HG02938 (cell line): ENCODE measurements around the gene MINDY4B.
A peak's percentile ranks its signal among the peaks of the same experiment; 100 is the strongest.

Experiments
- ATAC-seq: cut with Tn5 transposase; IDR thresholded peaks from one replicate; pipeline ENCODE4 v1.9.1; 2021; ENCODE audit warnings: mild to moderate bottlenecking, moderate library complexity; ENCODE audit not compliant: unreplicated experiment

The MINDY4B gene

DNA sequence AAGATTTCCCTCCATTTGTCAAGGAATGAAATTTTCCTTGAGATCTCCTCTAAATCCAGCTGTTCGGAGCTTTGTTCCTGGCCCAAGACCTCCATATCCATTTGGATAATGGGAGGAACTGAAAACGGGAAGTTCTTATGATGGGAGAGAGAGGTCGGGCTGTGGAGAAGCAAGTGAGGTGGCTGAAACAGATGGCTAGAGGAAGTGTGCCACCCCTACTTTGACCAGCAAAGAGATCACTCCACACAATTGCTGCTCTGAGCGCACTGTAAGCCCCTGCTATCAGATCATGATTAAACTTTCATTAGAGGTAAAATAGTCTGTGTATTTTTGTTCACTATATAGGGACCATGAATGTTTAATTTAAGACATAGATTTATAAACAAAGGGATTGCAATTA lies at the start of gene MINDY4B:
MINDY4B (minus strand) TSS at position 101 of the 400 bp plus-strand sequence; CDS start at position 101, 0 bp downstream.
- ATAC-seq: no peak

DNA sequence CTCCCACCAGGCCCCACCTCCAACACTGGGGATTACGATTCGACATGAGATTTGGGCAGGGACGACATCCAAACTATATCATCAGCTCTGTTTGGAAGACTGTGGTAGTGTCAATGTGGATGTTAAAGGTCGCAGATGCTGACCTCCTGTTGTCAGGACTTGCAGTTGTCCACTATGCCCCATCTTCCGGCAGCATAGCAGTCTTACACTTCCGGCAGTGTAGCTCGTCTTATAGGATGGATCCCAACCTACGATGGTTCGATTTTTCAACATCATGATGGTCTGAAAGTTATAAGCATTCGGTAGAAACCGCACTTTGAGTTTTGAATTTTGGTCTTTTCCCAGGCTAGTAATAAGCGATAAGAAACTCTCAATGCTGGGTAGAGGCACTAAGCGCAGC lies 46.7 kb upstream of the MINDY4B start:
- ATAC-seq: no peak

DNA sequence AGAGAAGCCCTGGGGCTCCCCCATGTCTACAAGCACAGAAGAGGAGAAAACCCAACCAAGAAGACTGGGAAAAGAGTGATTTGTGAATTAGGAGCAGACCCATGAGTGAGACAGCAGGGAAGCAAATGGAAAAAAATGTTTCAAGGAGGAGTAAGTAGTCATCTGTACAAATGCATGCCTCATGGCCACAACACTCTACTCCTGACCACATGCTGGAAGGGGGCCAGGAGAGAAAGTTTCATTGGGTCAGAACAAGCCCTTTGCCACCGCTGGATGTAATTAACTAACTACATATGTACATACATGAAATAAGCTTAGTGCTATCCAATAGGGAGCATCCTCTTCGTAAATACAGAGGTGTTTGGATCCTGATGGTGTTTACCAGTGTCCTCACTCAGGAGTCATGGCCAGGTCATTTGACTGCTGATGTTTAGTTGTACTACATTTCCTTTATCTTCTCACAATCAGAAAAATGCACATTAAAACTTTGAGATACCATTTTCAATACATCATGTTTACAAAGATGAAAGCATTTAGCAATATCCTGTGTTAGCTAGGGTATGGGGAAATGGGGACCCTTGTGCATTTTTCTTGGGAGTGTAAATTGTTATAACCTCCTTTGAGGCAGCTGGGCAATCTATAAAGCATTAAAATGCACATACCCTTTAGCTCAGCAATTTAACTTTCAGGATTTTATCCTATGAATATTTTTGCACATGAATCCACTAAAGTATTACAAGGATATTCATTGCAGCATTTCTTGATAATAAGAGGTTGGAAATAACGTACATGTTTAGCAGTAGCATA lies 40.2 kb upstream of the MINDY4B start:
- no peak for ATAC-seq

DNA sequence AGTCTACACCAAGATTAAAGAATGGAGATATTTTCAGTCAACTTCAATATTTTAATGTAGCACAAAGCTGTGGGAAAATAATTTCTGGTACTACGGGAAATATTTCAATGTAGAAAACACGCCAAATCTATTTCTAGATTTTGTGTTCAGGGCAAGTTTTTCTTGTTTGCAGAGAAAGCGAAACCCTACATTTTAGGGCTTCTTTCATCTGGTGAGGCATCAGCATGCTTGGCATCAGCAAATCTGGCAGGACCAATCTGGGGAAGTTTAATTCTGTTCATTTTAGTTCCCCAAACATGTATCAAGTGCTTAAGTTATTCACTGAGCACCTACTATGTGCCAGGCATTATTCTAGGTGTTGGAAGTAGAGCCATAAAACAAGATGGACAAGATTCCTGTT lies 37.0 kb upstream of the MINDY4B start:
- no peak for ATAC-seq

DNA sequence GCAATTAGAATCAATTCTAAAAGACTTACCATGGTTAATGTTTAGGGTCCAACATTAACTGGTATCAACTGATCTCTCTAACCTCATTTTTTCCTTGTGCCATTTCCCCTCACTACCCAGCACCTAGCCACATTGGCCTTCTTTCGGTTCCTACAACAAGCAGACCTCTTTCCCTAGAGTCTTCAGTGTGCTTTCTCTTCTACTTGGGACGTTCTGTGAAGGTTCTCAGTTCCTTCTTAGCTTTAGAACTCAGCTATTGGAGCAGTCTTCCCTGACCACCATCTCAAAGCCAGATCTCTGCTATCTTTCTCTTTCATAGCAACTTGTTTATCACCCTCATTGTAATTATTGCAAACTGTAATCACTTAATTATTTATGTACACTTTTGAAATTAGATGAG lies 31.5 kb upstream of the MINDY4B start:
- ATAC-seq: peak; percentile 84

DNA sequence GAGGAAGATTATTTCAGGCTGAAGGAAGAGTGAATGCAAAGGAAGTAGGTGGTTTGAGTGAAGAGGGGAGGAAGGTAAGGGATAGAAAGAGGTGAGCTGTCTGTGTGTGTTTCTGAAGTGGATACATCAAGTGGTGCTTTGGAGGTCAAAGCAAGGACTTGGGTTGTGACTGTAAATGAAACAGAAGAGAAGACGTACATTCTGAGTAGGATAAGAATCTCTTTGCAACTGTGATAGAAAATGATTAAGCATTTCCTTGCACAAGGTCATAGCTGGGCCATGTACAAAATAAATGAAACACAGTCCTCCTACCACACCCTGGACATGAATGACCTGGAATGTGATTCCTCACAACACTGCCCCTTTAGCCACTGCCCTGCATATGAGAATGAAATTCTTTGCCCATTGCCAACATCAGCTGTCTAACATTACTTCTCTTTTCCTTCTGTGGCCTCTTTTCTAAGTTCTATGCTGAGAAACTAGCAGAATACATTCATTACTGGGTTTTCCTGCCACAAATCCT lies 28.3 kb upstream of the MINDY4B start:
- no peak for ATAC-seq

DNA sequence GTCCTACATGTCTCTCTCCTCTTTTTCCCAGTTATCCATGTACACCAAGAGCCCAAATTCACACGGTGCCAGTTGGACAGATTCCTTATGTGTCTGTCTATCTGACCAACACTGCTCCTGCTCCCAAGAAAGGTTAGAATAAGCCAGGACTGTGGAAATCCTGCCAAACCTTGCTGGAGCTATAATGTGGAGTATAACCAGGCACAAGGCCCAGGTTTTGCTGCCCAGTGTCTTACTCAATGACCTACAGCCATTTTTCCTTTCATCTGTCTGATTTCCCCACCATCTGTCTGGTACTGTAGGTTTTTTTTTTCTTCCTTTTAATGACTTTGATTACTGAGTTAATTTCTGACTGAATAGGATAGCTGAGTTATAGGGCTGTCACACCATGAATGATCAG lies 26.5 kb upstream of the MINDY4B start:
- ATAC-seq: no peak

DNA sequence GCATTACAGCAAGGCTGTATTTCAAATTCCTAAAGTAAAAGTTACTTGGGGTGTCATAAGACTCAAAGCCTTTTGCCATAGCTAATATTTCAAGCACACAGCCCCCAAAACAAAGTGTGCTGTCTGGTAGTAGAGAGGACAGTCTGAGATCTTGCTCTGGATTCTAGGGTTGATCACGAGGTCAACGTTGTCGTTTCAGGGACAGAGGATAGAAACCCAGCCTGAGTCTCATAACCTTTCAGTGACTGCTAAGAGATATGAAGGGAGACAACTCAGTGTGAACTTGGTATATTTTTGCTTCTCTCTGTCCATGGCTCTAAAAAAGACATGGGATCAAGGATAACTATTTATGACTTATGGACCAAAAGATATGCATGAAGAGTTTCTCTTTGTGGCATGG lies 25.6 kb upstream of the MINDY4B start:
- ATAC-seq: no peak

DNA sequence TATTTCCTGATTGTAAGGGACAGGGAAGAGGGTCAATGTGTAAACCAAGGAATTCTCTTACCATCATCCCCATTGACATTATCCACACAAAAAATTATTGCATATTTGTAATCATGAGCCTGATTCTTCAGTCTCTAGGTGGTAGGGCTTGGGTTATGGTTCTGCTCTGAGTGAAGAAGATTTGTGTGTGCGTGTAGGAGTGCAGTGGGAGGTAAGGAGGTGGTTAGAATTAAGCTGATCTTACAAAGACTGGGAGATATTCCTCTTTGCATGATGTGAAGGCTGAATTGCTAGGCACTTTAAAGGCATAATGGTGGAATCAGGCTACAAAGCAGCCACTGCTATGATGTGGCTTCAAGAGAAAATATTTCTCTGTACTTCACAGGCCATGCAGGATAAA lies 23.0 kb upstream of the MINDY4B start:
- no peak for ATAC-seq

DNA sequence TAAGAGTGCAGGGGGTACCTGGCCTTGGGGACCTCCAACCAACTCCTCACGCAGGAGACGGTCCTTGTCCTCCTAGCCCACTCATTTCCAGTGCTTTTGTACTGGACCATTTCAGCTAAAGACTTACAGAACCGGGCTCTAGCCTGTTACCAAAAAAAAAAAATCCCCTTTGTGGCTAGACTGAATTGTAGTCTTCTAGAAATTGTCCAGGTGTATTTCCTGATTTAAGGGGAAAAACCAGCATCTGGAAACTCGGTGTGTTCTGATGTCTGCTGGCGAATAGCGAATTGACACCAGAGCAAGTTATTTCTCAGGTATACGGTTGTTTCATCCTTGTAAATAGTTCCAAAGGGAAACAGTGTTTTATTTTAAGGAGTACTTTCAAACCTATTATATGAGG lies 21.1 kb upstream of the MINDY4B start:
- ATAC-seq: no peak

DNA sequence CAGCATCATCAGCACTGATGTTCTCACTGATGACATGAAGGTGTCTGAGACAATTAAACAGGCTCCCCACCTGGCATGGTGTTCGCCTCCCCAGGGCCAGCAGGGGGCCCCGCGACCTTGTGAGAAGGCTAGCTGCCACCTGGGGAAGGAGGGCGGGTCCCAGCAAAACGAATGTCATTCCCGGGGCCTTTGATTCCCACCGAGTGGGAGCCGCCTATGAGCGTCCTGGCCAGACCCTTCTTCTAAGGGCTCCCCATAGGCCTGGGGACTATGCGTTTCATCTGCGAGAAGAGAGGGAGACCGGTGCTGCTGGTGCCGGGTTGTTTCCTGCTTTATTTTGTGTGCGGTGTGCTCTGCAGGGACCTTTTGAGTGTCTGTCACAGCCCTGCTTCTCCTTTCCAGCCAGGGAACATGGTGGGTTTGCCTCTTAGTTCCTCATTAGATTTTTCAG lies 20.5 kb upstream of the MINDY4B start:
- peak; percentile 90 for ATAC-seq

DNA sequence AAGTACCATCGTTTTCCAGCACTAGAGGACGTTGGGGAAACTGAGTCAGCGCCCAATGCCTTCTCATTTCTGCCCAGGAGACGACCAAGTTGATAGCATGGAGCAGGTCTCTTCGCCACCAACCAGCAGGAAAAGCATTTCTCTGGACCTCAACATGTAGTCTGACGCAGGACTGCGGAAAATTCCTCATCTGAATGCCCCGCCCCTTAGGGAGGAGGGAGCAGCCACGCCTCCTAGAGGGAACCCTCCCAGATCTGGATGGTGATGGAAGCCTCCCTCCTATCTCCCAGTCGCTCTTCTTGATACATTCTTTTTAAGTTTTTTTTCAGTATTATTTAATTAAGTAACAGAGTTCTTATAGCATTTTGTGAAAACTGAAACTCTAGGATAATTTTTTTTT lies 17.4 kb upstream of the MINDY4B start:
- no peak for ATAC-seq

DNA sequence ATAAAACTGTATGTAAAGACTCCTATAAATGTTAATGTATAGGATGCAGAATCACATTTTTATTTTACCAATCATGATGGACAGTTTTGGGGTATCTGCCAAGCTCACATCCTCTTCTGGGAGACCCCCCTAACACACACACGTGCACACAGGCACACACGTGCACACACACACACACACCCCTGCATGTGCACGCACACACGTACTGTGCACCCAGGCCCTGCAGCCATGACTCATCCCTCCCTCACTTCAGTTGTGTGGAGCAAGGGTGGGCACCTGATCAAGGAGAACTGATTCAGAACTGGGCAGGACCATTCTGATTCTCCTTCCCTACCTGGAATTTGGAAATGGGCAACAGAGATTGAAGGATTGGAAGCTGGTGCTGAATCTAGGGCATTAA lies 16.0 kb upstream of the MINDY4B start:
- no peak for ATAC-seq

DNA sequence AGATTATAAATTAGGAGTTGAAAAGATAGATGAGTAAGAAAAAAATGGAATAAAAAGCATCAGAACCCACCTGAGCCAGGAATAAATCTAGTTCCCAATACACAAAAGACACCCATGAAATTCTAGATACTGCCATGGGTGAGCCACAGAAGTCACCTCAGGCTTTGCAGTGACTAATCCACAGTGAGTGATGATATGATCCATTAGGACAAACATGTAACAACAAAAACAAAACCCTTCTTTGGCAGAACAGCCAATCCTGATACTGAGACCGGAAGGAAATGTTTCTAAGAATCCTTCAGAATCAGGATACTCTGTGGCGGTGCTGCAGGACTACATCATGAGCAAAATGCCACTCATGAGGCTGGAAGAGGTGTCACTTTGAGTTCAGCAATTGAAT lies 15.0 kb upstream of the MINDY4B start:
- ATAC-seq: no peak

DNA sequence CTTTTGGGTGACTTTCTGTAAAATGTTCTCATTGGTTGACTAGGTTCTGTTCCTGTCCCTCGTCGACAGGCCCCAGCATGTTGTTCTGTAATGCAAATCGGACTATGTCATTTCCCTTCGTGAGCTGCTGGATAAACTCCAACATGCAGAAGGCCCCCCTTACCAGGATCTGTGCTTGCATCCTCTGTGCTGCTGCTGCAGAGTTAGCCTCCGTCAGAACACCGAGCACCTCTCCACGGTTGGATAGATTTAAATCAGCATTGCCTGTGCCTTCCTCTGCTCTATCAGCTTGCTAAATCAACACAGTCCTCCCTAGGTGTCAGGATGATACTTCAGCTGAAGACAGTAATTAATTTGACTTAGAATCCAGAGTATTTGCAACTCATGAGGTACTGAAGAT lies 12.7 kb upstream of the MINDY4B start:
- no peak for ATAC-seq

DNA sequence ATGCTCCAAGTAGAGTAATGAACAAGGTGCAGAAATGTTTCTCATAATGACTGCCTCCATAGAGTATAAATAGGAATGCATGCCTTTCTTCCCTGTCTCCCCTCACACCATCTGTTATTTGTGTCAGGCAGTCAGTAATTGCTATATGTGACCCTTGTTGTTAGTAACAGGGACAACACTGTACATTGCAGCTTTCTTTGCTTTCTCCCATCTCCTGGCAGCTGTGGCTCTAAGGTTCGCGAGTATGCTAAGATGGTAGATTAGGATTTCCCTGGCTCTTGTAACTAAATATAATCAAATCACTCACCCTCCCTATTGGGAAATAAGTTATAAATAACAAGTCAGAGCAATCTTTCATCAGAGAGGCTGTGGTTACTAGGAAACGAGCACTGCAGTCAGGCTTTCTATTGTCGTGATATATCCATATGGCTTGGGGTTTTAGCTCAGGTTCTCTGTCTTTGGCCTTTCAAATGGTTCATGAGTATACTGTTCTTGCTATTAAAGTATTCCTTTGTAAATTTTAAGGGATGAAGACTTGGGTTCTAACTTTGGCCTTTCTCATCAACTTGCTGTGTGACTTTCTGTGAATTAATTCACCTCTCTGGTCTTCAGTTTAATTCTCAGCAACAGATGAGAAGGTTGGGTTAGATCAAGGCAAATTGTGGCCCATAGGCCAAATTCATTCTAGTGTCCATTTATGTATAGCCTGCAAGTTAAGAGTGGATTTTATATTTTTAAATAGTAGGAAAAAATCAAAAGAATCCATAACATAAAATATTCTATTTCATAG lies 8.1 kb upstream of the MINDY4B start:
- ATAC-seq: peak; percentile 36

DNA sequence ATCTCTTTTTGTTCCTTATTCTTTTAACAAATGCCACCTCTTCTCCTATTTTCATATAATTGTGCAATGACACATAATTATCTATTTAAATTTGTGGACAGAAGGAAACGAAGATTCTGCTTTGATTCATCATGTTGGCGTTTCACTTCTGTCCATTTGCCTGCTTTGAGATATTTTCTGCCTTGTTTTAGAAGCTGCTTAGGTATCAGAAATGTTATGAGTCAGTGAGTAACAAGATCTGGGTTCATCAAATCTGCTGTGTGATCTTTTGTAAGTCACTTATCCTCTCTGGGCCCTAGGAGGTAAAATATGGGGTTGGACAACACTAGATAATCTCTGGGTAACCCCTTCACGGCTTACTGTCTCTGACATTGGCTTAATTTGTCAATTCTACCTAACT lies 7.3 kb upstream of the MINDY4B start:
- ATAC-seq: peak; percentile 71

DNA sequence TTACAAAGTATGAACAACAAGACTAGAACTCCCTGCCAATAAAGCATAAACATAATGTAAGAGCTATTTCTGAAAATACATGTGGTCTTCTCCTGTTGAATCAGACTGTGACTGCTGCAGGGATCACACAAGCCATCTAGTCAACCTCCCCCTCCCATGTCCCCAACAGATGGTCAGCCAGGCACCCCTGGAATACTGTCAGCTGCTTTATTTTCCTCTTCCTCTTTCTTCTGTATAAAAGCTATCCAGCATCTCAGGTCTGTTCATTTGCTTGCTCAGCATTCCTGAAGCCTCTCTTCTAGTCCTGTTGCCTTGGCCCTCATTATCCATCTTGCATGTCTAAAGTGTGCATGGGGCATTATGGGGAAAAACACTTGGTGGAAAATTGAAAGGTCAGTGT lies 6.5 kb upstream of the MINDY4B start:
- ATAC-seq: no peak

DNA sequence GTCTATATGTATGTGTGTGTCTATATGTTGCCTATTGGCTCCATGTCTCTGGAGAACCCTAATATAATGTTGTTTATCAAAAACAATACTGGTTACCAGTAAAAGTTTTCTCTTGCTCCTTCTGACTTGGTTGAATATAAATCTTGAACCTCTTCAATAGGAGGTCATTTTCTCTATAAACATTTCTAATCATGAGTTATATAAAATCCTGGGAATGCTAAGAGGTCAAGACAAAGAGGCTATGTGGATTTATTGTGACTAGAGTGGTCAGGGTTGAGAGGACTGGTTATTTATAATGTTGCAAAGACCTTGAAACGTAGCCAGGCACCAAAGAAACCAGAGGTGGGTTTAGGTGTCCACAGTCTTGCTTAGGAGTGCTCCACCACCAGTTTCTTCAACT lies 1.2 kb upstream of the MINDY4B start:
- ATAC-seq: no peak

DNA sequence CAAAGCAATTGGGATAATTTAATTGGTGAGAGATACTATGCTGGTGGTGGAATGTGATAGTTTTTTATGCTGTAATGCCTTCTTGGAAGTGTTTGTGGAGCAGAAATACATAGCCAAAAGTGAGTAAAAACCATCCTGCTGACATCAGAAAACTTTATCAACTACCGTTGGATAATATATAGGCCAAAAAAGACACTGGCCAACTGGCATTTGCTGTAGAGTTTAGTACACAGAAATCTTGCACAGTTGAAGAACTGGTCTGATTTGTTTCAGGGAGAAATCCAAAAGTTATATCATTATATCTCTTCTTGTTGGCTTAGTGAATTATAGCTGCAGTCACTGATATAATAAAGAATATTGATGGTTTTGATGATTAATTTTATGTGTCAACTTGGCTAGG lies 507 bp upstream of the MINDY4B start:
- ATAC-seq: no peak

DNA sequence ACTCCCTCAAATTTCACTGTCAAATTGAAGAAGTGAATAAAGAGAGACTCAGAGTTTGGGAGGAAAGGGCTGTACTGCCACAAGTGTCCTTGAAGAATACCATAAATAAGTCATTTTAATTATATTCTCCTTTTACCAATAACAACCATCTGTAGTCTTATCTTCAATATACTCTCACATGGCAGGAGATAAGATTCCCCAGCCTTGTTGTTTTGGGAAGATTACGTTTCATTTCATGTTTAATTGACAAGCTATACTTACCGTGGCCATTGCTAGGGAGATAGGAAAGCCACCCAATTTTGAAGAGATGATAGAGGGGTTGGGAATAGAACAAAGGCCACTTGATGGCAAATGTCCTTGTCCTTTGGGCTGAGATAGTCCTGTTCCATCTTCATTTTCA lies 2.3 kb downstream of the MINDY4B start:
- no peak for ATAC-seq

DNA sequence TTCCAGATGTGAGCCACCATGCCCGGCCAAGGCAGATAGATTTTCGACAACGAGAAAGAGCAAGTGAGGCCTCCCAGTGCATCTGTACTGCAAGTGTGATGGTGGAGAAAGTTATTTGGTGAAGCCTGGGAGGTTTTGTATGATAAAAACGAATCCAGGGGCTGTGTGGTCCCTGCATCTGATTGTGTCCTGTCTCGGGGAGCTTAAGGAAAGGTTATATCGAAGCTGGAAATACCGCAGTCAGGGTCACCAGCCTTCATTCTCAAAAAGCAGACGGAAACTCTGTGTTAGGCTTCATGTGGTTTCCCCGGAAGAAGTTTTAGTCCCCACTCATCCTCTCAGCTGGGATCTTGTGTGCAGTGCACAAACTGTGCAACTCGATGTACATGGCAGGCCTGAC lies 3.4 kb downstream of the MINDY4B start:
- no peak for ATAC-seq
